HEK293T (cell line): ENCODE results near the gene ZNF514.

Source experiments
- BHLHE40 ChIP-seq: fragments of 450-650 bp; IDR thresholded peaks from 2 replicates; pipeline ENCODE4 v1.6.1; 2016; ENCODE audit warnings: mild to moderate bottlenecking, moderate library complexity, borderline replicate concordance
- CTBP1 ChIP-seq: fragments of 450-650 bp; IDR thresholded peaks from 2 replicates; pipeline ENCODE4 v1.6.1; 2016; ENCODE audit warnings: borderline replicate concordance
- ELF4 ChIP-seq: fragments of 450-650 bp; IDR thresholded peaks from 2 replicates; pipeline ENCODE4 v1.6.1; 2017; ENCODE audit warnings: antibody characterized with exemption
- FOXK2 ChIP-seq: fragments of 450-650 bp; IDR thresholded peaks from 2 replicates; pipeline ENCODE4 v1.6.1; 2016; ENCODE audit warnings: mild to moderate bottlenecking
- FOXM1 ChIP-seq: fragments of 450-650 bp; IDR thresholded peaks from 2 replicates; pipeline ENCODE4 v1.6.1; 2017; ENCODE audit warnings: mild to moderate bottlenecking, borderline replicate concordance
- HDGF ChIP-seq: fragments of 450-650 bp; IDR thresholded peaks from 2 replicates; pipeline ENCODE4 v1.6.1; 2017; ENCODE audit warnings: antibody characterized with exemption, borderline replicate concordance
- LEF1 ChIP-seq: fragments of 450-650 bp; IDR thresholded peaks from 2 replicates; pipeline ENCODE4 v1.6.1; 2017; ENCODE audit warnings: mild to moderate bottlenecking, borderline replicate concordance
- NFRKB ChIP-seq: fragments of 450-650 bp; IDR thresholded peaks from 2 replicates; pipeline ENCODE4 v1.6.1; 2016; ENCODE audit warnings: mild to moderate bottlenecking, moderate library complexity
- SP1 ChIP-seq: fragments of 450-650 bp; IDR thresholded peaks from 2 replicates; pipeline ENCODE4 v1.6.1; 2017
- SUZ12 ChIP-seq: fragments of 450-650 bp; IDR thresholded peaks from 2 replicates; pipeline ENCODE4 v1.6.1; 2016; ENCODE audit warnings: mild to moderate bottlenecking
- TARDBP ChIP-seq: fragments of 450-650 bp; IDR thresholded peaks from 2 replicates; pipeline ENCODE4 v1.6.1; 2016
- ZNF384 ChIP-seq: fragments of 450-650 bp; IDR thresholded peaks from 2 replicates; pipeline ENCODE4 v1.6.1; 2016
- TF ChIP-seq, protein P1 (sequence below): fragments of 450-650 bp; IDR thresholded peaks from 2 replicates; pipeline ENCODE4 v1.6.1; 2016

- TF ChIP-seq BHLHE40 (no peak), FOXK2 (no peak), SP1 (no peak), FOXM1 (no peak), LEF1 (no peak), ZNF384 (no peak), NFRKB (no peak), TARDBP (no peak), CTBP1 (no peak), HDGF (no peak), SUZ12 (no peak), ELF4 (no peak)
- TF ChIP-seq, protein P1, sequence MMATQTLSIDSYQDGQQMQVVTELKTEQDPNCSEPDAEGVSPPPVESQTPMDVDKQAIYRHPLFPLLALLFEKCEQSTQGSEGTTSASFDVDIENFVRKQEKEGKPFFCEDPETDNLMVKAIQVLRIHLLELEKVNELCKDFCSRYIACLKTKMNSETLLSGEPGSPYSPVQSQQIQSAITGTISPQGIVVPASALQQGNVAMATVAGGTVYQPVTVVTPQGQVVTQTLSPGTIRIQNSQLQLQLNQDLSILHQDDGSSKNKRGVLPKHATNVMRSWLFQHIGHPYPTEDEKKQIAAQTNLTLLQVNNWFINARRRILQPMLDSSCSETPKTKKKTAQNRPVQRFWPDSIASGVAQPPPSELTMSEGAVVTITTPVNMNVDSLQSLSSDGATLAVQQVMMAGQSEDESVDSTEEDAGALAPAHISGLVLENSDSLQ, result no peak
Observed at GRCh38 chr2:95149397-95149984, 10.2 kb downstream of the ZNF514 start.
